Esophagus mucosa (tissue), 1 donor: ENCODE data around the gene SMIM1. TPM values are rescaled to one million over a fixed set of nuclear protein-coding genes. Genes with fewer than 3 reads are reported as not detected.
"Not testable (repeated sequence)": the region's sequence is repeated elsewhere in the genome, so short reads cannot be mapped to it uniquely, and the experiment has no call there.

Experiments used
- ATAC-seq: fragments of 200-7000 bp; cut with Tn5 transposase; one replicate; pipeline ENCODE4 v1.9.1; 2020
- total RNA-seq: library from RNA; stranded (reverse); gene quantifications from one replicate; pipeline ENCODE4 v1.2.4, GENCODE V29; 2023
- donor health status: DM: yes; HTN: yes; CAD: no.

SMIM1 gene
- total RNA-seq, 1 donor from 2014 or later: 1.5 TPM

GRCh38 chr1:3796215-3797061 is 23.9 kb downstream of the SMIM1 start, which contains the start of gene LRRC47:
Gene LRRC47, minus strand, starts transcription at chr1:3796498. Its CDS starts 22 bp downstream, at chr1:3796476.
- peak; percentile 98 for ATAC-seq

GRCh38 chr1:3799976-3800685 is 27.6 kb downstream of the SMIM1 start:
- no peak for ATAC-seq

GRCh38 chr1:3800795-3801194 is 28.2 kb downstream of the SMIM1 start:
- ATAC-seq: not testable (repeated sequence)

- ATAC-seq: no peak
Observed at GRCh38 chr1:3803905-3804626, 31.5 kb downstream of the SMIM1 start.

- peak; percentile 54 for ATAC-seq
Observed at GRCh38 chr1:3804627-3804944, 32.0 kb downstream of the SMIM1 start.

- no peak for ATAC-seq
Observed at GRCh38 chr1:3805038-3805437, 32.5 kb downstream of the SMIM1 start.

- no peak for ATAC-seq
Observed at GRCh38 chr1:3807769-3808168, 35.2 kb downstream of the SMIM1 start.

GRCh38 chr1:3809680-3810079 is 37.1 kb downstream of the SMIM1 start:
- no peak for ATAC-seq

GRCh38 chr1:3810149-3810761 is 37.7 kb downstream of the SMIM1 start:
- ATAC-seq: not testable (repeated sequence)

GRCh38 chr1:3811595-3811911 is 39.0 kb downstream of the SMIM1 start:
- no peak for ATAC-seq

DNA sequence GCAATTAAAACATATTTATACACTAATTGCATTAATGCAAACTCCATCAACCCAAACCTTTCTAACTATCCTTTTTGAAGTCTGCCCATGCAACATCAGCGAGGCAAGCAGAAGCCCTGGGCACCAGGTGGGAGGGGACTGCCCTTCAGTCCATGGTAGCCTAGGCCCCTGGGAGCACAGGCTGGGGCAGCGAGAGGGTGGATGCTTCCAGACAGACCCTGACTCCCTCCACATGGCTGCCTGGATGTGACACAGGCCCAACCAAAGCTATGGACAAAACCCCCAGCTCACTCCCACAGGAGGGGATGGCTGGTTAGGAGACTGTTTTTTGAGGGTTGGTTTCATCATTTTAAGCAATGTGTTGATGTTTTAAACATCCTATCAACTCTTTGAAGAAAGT is 41.5 kb downstream of the SMIM1 start:
- ATAC-seq: no peak

- peak; percentile 15 for ATAC-seq
Observed at GRCh38 chr1:3814771-3815561, 42.4 kb downstream of the SMIM1 start.

DNA sequence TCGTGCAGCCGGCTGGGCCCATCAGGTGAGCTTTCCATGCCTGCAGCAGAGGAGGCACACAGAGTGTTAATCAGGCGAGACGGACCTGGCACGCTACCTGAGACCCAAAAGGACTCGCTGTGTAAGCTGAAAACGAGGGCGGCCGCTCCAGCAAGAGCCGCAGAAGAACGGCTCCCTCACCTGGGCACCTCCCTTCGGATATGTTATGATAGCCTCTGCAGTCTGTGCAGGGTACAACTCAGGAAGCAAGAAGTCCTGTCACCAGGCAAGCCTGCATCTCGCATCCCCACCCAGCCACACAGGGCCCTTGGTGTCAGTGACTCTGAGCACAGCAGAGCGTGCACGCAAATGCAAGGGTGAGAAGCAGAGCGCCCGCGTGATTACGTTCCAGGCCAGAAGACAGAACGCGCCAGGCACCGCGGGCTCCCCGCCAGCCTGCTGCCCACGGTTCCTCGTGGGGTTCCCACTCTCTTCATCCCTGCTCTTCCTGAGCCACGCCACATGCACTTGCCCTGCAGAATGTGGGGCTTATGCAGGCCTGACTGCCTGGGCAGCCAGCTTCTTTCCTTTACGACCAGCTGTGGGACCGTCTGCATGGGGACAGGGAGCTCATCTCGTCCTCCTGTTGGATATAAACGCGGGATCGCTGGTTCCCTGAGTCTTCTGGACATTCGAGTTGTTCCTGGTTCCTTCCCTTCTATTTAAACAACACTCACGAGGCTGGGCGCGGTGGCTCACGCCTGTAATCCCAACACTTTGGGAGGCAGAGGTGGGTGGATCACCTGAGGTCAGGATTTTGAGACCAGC is 44.0 kb downstream of the SMIM1 start:
- no peak for ATAC-seq

DNA sequence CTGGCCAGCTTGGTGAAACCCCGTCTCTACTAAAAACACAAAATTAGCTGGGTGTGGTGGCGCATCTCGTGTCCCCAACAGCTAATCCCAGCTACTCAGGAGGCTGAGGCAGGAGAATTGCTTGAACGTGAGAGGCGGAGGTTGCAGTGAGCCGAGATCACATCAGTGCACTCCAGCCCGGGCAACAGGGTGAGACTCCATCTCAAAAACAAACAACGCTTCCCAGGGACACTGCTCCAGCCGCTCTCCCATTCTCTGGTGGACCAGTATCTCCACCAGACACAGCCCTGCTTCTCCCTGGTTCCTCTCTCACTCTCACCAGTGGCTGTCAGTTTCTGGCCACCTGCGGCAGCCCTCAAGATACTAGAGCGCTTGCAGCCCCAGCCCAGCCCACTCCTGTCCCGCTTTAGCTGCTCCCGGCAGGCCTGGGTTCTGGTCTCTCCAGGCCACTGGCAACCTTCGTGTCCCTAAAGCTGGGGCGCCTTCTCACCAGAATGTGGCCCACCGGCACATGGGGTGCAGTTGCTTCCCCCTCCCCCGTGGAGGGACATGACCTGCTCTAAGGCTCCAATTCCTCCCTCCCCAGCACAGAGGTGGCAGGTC is 44.7 kb downstream of the SMIM1 start:
- no peak for ATAC-seq

- ATAC-seq: no peak
Observed at GRCh38 chr1:3817821-3818597, 45.5 kb downstream of the SMIM1 start.

DNA sequence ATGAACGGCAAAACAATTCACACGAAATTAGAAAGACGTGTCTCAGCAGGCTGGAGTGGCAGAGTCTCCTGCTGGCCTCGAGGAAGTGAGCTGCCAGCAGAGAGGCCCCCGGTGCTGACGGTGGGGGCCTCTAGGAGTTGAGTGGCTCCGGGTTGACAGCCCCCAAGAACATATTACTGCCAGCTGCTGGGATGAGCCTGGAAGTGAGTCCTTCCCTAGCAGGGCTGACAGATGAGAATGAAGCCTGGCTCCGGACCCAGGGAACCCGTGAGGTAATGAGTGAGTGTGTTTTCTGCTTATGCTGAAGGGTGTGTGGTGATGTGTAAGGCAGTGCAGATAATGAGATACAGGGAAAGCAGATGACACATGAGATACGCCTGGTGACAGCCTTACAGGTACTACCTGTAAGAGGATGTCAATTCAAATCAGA is 47.2 kb downstream of the SMIM1 start:
- no peak for ATAC-seq

GRCh38 chr1:3820316-3820715 is 47.8 kb downstream of the SMIM1 start:
- ATAC-seq: no peak

DNA sequence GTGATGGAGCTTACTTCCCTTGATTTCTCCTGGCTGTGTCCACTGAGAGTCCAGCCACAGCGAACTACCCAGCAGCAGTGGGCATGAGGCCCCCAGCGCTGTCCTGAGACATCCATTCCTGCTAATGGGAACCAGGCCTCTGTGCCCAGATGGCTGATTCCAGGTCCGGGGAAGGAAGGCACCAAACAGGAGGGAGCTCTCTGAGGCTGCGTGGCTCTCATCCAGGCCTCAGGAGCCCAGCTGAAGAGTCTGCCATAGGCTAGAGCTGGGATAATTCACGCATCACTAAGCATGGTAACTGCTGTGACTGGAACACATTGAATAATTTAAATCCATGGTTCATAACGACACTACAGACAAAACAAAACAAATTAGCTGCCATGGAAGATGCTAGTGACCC is 48.5 kb downstream of the SMIM1 start:
- no peak for ATAC-seq

DNA sequence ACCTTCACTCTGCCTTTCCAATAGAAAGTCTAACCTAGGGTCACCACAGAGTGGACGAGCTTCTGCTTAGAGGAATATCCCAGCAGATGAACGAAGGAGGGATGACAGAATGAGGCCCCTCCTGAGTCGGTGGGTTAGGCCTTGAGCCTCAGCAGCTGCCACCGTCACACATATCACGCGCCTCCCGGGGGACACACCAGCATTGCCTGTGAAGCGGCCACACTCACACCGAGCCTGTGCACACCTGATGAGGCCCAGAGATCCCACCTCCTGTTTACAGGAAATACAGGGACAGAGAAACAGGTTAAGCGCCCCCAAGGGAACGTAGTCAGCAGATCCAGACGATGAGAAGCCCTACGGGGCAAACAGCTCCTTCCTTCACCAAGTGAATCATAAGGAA is 48.9 kb downstream of the SMIM1 start:
- no peak for ATAC-seq

DNA sequence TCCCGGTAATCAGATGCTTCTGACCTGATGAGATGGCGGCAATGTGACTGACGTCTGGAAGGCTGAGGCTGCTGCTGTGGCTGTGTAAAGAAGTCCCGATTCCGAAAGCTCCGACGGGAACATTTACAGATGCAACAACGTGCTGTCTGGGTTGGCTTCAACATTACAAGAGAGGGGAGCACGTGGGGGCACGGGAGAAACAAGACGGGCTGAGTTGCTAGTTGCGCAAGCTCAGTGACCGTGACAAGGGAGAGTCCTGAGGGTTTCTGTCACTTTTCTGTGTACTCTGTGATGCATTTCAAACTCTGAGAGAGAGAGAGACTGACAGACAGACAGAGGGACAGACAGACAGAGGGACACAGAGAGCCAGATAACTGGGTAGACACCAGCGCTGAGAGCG is 49.4 kb downstream of the SMIM1 start:
- no peak for ATAC-seq
